GM10248 (cell line): ENCODE measurements around the gene HSF2.

Experiments
- CTCF ChIA-PET: fragments of 300-600 bp; sonication (Branson Sonifier 250); formaldehyde crosslinking; extraction: SDS; loops from one replicate; lab custom pipeline; 2021; ENCODE audit warnings: antibody characterized with exemption; lab: Yijun Ruan, JAX
- POLR2A ChIA-PET: fragments of 350-650 bp; sonication (Branson Sonifier 250); formaldehyde crosslinking; extraction: SDS; loops from one replicate; lab custom pipeline; 2020; ENCODE audit warnings: antibody characterized with exemption; lab: Yijun Ruan, JAX
- DNase-seq: peaks from one replicate; pipeline ENCODE4 v3.0.0; 2012; ENCODE audit errors: extremely low spot score
- TF ChIP-seq, protein P1 (sequence below): IDR thresholded peaks from 2 replicates; pipeline ENCODE4 v1.5.1; 2012; ENCODE audit warnings: mild to moderate bottlenecking, low read depth; ENCODE audit errors: extremely low read depth, missing control alignments, control extremely low read depth

The HSF2 gene

DNA sequence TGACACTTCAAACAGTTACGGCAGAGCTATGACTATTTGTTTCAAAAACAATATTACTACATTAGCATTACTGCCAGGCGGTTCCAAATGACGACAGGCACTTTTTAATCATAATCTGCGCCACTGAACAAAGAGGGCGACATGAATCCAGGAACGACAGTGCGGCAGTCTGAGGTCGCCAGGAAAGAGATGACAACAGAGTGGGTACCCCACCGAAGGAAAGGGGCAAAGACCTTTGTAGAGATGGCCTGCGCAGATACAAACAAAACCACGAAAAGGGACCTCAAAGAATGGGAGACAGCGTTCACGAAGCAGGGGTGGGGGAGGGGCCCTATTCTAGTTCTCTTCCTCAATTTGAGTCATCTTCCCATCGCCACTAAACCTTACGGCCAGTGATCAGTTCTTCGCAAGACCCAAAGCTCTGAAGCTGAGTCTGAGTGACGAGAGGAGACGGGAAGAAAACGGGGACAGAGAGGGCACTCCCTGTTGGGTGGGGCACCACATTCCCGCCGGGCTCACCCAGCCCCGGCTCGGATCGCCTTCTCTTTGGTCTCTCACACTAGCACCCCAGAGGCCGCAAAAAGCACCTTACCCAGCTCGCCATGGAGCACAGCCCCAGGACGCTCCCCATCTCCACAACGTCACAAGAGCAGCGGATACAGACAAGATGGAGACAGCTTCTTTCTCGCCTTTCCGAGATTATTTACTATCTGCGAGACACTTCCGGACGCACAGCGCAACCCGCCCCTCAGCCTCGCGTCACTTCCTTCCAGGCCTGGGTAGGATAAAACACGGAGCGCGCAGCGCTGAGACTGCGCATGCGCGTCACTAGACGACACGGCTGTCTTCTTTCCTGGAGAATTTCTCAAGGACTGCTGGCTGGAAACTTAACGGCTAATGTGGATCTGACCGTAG, 71.9 kb downstream of the HSF2 start, which contains the start of gene SERINC1:
SERINC1 (minus strand) TSS at position 701 of the 915 bp plus-strand sequence; CDS start at position 631, 70 bp downstream.
- CTCF ChIA-PET = interaction anchor here (0.7 to 2.3 kb wide), 6 partner anchors 13 to 59 kb away, joined by 3 to 14 read pairs (median 3); no protein-coding TSS in a partner anchor
- DNase-seq = peak; percentile 91
- TF ChIP-seq, protein P1, sequence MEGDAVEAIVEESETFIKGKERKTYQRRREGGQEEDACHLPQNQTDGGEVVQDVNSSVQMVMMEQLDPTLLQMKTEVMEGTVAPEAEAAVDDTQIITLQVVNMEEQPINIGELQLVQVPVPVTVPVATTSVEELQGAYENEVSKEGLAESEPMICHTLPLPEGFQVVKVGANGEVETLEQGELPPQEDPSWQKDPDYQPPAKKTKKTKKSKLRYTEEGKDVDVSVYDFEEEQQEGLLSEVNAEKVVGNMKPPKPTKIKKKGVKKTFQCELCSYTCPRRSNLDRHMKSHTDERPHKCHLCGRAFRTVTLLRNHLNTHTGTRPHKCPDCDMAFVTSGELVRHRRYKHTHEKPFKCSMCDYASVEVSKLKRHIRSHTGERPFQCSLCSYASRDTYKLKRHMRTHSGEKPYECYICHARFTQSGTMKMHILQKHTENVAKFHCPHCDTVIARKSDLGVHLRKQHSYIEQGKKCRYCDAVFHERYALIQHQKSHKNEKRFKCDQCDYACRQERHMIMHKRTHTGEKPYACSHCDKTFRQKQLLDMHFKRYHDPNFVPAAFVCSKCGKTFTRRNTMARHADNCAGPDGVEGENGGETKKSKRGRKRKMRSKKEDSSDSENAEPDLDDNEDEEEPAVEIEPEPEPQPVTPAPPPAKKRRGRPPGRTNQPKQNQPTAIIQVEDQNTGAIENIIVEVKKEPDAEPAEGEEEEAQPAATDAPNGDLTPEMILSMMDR = no peak
- POLR2A ChIA-PET = interaction anchor here (0.6 kb wide), 1 partner anchor 13 kb away, joined by 3 read pairs; no protein-coding TSS in a partner anchor

DNA sequence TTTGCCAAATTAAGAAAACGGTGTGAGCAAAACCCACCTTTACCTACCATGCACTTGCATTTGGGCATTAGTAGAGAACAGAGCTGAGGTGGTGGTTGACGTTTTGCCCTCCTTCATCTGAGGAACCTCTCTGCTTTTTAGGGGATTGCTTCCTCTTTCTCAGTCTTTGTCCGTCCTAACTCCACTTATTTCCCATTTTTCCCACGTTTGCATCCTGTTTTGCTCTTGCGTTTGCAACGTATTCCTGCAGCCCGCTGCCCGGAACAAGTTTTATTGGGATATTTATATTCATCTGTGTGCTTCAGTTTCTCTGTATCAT, 72.5 kb downstream of the HSF2 start:
- DNase-seq = no peak
- POLR2A ChIA-PET = interaction anchor here (0.6 kb wide), 1 partner anchor 13 kb away, joined by 3 read pairs; no protein-coding TSS in a partner anchor
- TF ChIP-seq, protein P1 = no peak
- CTCF ChIA-PET = interaction anchor here (1.2 to 2.3 kb wide), 4 partner anchors 14 to 59 kb away, joined by 3 to 14 read pairs (median 6); no protein-coding TSS in a partner anchor

DNA sequence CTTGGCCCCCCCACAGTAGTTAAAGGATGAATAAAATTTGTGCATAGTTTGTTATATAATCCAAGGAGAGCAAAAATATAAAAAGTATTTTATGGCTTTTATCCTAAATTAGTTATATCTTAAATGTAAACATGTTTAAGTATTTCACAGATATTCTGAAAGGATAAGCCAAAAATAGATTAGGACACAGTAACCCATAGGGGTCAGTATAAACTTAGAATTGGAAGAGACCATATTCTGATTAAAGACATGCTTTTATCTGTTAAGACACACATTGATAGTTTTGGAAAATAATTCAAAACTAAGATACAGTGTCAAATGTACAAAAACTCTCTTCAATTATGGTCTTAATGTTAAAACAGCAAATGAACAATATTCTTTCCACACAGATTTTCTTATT, 76.7 kb downstream of the HSF2 start:
- TF ChIP-seq, protein P1 = peak; percentile 29
- POLR2A ChIA-PET = no interaction called here
- DNase-seq = no peak
- CTCF ChIA-PET = interaction anchor here (2.8 to 3.0 kb wide), 2 partner anchors 16 to 54 kb away, joined by 19 to 22 read pairs; no protein-coding TSS in a partner anchor

DNA sequence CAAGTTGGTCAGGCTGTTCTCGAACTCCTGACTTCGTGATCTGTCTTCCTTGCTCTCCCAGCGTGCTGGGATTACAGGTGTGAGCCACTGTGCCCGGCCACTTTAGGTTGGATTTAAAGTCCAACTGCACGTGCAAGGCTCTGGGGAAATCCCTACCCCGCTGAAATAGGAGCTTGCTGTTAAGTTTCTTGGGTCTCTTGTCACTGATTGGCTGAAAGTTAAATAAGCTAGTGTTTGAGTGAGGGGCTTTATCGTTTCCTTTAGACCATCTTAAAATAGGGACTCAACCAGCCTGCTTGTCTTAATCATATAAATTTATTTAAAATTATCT, 83.3 kb downstream of the HSF2 start:
- ChIA-PET CTCF (interaction anchor here (1.3 to 2.6 kb wide), 3 partner anchors 9 to 47 kb away, joined by 3 to 20 read pairs (median 5); no protein-coding TSS in a partner anchor), POLR2A (no interaction called here)
- TF ChIP-seq, protein P1 = no peak
- no peak for DNase-seq
